GM23248 (cell line): ENCODE results near the gene RPS19.

Experiments used
- EZH2 ChIP-seq: fragments of 200-600 bp; sonication (generic); IDR thresholded peaks from 2 replicates; pipeline ENCODE4 v1.6.1; 2018; ENCODE audit warnings: antibody characterized with exemption, mild to moderate bottlenecking; ENCODE audit not compliant: insufficient read depth, poor library complexity, severe bottlenecking
- EZH2phosphoT487 ChIP-seq: fragments of 200-600 bp; sonication (generic); IDR thresholded peaks from 2 replicates; pipeline ENCODE4 v1.6.1; 2018; ENCODE audit warnings: antibody characterized with exemption, moderate library complexity, mild to moderate bottlenecking, low read depth; ENCODE audit not compliant: insufficient read depth

GRCh38 chr19:41911889-41912731 lies 52.1 kb downstream of the RPS19 start:
- TF ChIP-seq EZH2 (peak; percentile 98), EZH2phosphoT487 (peak; percentile 33; the same call in 1 of the 2 replicates)
